ENCODE results near the gene UBAC2.

DNA sequence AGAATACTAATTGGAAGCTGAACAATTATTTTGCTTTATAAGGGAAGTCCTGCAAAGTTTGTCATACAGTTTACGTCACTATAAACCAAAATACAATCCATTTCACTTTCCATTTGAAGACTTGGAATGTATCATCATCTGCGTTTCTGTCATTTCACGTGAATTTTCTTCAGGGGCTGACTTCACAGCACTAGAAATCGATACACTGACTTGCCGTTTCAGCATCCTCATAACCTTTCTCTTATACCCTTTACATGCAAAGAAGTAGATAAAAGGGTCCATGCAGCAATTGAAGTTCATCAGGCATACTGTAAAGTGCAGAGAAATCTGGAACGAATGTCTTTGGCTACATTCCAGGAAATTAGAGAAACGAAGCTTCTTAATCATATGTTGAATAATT, 94.3 kb downstream of the UBAC2 start:
- TF ChIP-seq, protein P1, sequence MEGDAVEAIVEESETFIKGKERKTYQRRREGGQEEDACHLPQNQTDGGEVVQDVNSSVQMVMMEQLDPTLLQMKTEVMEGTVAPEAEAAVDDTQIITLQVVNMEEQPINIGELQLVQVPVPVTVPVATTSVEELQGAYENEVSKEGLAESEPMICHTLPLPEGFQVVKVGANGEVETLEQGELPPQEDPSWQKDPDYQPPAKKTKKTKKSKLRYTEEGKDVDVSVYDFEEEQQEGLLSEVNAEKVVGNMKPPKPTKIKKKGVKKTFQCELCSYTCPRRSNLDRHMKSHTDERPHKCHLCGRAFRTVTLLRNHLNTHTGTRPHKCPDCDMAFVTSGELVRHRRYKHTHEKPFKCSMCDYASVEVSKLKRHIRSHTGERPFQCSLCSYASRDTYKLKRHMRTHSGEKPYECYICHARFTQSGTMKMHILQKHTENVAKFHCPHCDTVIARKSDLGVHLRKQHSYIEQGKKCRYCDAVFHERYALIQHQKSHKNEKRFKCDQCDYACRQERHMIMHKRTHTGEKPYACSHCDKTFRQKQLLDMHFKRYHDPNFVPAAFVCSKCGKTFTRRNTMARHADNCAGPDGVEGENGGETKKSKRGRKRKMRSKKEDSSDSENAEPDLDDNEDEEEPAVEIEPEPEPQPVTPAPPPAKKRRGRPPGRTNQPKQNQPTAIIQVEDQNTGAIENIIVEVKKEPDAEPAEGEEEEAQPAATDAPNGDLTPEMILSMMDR (IDR thresholded peaks at IDR 0.05; ENCODE audit: low read length) = no peak
- no peak for TF ChIP-seq EZH2 (IDR thresholded peaks at IDR 0.05; ENCODE audit: borderline replicate concordance, low read length)

All from OCI-LY1 (cell line).